GM23338 (cell line): Measurements from ENCODE around the gene TNFRSF8. TPM values are rescaled to one million over a fixed set of nuclear protein-coding genes. Genes with fewer than 3 reads are reported as not detected.

Source experiments
- ATAC-seq: fragments of 200-7000 bp; cut with Tn5 transposase; 3 replicates; pipeline ENCODE4 v1.9.1; 2020
- DNase-seq: peaks from one replicate; pipeline ENCODE4 v3.0.0-alpha.2; 2015; ENCODE audit warnings: low spot score
- H2AFZ ChIP-seq: fragments of 200-600 bp; sonication (generic); 2 replicates; pipeline ENCODE4 v1.8.0; 2016; ENCODE audit warnings: antibody characterized with exemption, mild to moderate bottlenecking, moderate library complexity
- H3F3A ChIP-seq: fragments of 200-600 bp; sonication (generic); replicated peaks from 2 replicates; pipeline ENCODE4 v1.8.0; 2017; ENCODE audit warnings: antibody characterized with exemption, mixed run types, low read depth
- H3K27ac ChIP-seq: fragments of 200-600 bp; sonication (generic); 2 replicates; pipeline ENCODE4 v1.6.1; 2016; ENCODE audit warnings: low read depth
- H3K27me3 ChIP-seq: fragments of 200-600 bp; sonication (generic); 2 replicates; pipeline ENCODE4 v1.8.0; 2016; ENCODE audit warnings: mild to moderate bottlenecking, mixed run types, moderate library complexity; ENCODE audit not compliant: insufficient read depth
- H3K36me3 ChIP-seq: fragments of 200-600 bp; sonication (generic); 2 replicates; pipeline ENCODE4 v1.8.0; 2016; ENCODE audit warnings: mild to moderate bottlenecking; ENCODE audit not compliant: insufficient read depth
- H3K4me1 ChIP-seq: fragments of 200-600 bp; sonication (generic); 2 replicates; pipeline ENCODE4 v1.8.0; 2016; ENCODE audit warnings: mild to moderate bottlenecking, moderate library complexity; ENCODE audit not compliant: insufficient read depth
- H3K4me2 ChIP-seq: fragments of 200-600 bp; sonication (generic); 2 replicates; pipeline ENCODE4 v1.7.1; 2017; ENCODE audit warnings: mixed run types
- H3K4me3 ChIP-seq: fragments of 200-600 bp; sonication (generic); 2 replicates; pipeline ENCODE4 v1.6.1; 2016; ENCODE audit warnings: mixed run types
- H3K79me2 ChIP-seq: fragments of 200-600 bp; sonication (generic); replicated peaks from 2 replicates; pipeline ENCODE4 v1.8.0; 2017; ENCODE audit warnings: mild to moderate bottlenecking; ENCODE audit not compliant: insufficient read depth
- H3K9me2 ChIP-seq: fragments of 200-600 bp; sonication (generic); 2 replicates; pipeline ENCODE4 v1.8.0; 2017; ENCODE audit not compliant: insufficient read depth
- H4K20me1 ChIP-seq: fragments of 200-600 bp; sonication (generic); replicated peaks from 2 replicates; pipeline ENCODE4 v1.8.0; 2017; ENCODE audit warnings: mild to moderate bottlenecking; ENCODE audit not compliant: insufficient read depth
- H3K27ac Mint-ChIP-seq: 2 replicates; pipeline ENCODE4 v1.8.0; 2020; ENCODE audit warnings: inconsistent platforms, mild to moderate bottlenecking, moderate library complexity, mixed read lengths
- H3K27me3 Mint-ChIP-seq: 3 replicates; pipeline ENCODE4 v1.8.0; 2022; ENCODE audit warnings: low read depth, mild to moderate bottlenecking, moderate library complexity, mixed read lengths, inconsistent platforms; ENCODE audit not compliant: insufficient read depth, poor library complexity
- H3K36me3 Mint-ChIP-seq: 3 replicates; pipeline ENCODE4 v1.8.0; 2021; ENCODE audit warnings: low read depth, mild to moderate bottlenecking, inconsistent platforms, moderate library complexity, mixed read lengths
- H3K4me1 Mint-ChIP-seq: 3 replicates; pipeline ENCODE4 v1.8.0; 2020; ENCODE audit warnings: mild to moderate bottlenecking, inconsistent platforms, mixed read lengths
- H3K4me3 Mint-ChIP-seq: 3 replicates; pipeline ENCODE4 v1.8.0; 2021; ENCODE audit warnings: moderate library complexity, mild to moderate bottlenecking, inconsistent platforms, mixed read lengths
- H3K9me3 Mint-ChIP-seq: 3 replicates; pipeline ENCODE4 v1.8.0; 2020; ENCODE audit warnings: moderate library complexity, mild to moderate bottlenecking, inconsistent platforms, mixed read lengths
- CREB1 ChIP-seq: fragments of 250-450 bp; sonication (Bioruptor Pico); IDR thresholded peaks from 2 replicates; pipeline ENCODE4 v1.5.0; 2020; ENCODE audit warnings: low read depth, mild to moderate bottlenecking, moderate library complexity
- CTCF ChIP-seq, 2 experiments: fragments of 200-600 bp in 1 of 2; sonication (generic) in 1 of 2; conservative IDR thresholded peaks; 2 replicates each; pipeline versions ENCODE4 v1.5.1 to v1.6.1; 2016 to 2017; ENCODE audit warnings: antibody characterized with exemption in 2 of 2, low read depth in 2 of 2, mild to moderate bottlenecking in 2 of 2, moderate library complexity in 1 of 2
- EZH2 ChIP-seq: fragments of 200-600 bp; sonication (generic); IDR thresholded peaks from one replicate; pipeline ENCODE4 v1.8.0; 2017; ENCODE audit warnings: antibody characterized with exemption, mild to moderate bottlenecking, low read depth; ENCODE audit not compliant: unreplicated experiment
- EZH2phosphoT487 ChIP-seq: fragments of 200-600 bp; sonication (generic); IDR thresholded peaks from one replicate; pipeline ENCODE4 v1.8.1; 2018; ENCODE audit warnings: antibody characterized with exemption; ENCODE audit not compliant: unreplicated experiment
- JUNB ChIP-seq: IDR thresholded peaks from one replicate; pipeline ENCODE4 v1.6.1; 2016; ENCODE audit warnings: antibody characterized with exemption; ENCODE audit not compliant: unreplicated experiment
- NANOG ChIP-seq: IDR thresholded peaks from 2 replicates; pipeline ENCODE4 v1.6.1; 2016; ENCODE audit warnings: antibody characterized with exemption, borderline replicate concordance
- POLR2AphosphoS5 ChIP-seq: IDR thresholded peaks from 2 replicates; pipeline ENCODE4 v1.6.1; 2016; ENCODE audit warnings: antibody characterized with exemption, low read depth
- REST ChIP-seq: IDR thresholded peaks from one replicate; pipeline ENCODE4 v1.6.1; 2018; ENCODE audit warnings: antibody characterized with exemption; ENCODE audit not compliant: unreplicated experiment
- STAT1 ChIP-seq: IDR thresholded peaks from one replicate; pipeline ENCODE4 v1.6.1; 2016; ENCODE audit warnings: antibody characterized with exemption; ENCODE audit not compliant: unreplicated experiment
- ZNF114 ChIP-seq: fragments of 250-450 bp; sonication (Bioruptor Pico); IDR thresholded peaks from 2 replicates; pipeline ENCODE4 v1.5.0; 2020; ENCODE audit warnings: mild to moderate bottlenecking, moderate library complexity
- ZNF331 ChIP-seq: fragments of 250-450 bp; sonication (Bioruptor Pico); IDR thresholded peaks from 2 replicates; pipeline ENCODE4 v1.5.0; 2020; ENCODE audit warnings: low read depth, mild to moderate bottlenecking, moderate library complexity
- polyA plus RNA-seq: library from polyadenylated mRNA; unstranded; fragments of >200 nt; fragmentation: Nextera tagmentation; extraction: Ambion mirVana; gene quantifications from 2 replicates; pipeline ENCODE4 v1.2.1, GENCODE V29; 2016
- total RNA-seq: library from RNA; depleted of rRNA; stranded (reverse); fragments of >200 nt; shearing (Covaris generic); gene quantifications from 2 replicates; pipeline ENCODE4 v1.2.3, GENCODE V29; 2014
- TF ChIP-seq, protein P1 (sequence below): IDR thresholded peaks from 2 replicates; pipeline ENCODE4 v1.6.1; 2016; ENCODE audit warnings: antibody characterized with exemption

Gene TNFRSF8
- total and polyA plus RNA-seq, 2 experiments from 2014 or later = 11.7 to 28.2 TPM

GRCh38 chr1:12067900-12068821 is 5.1 kb downstream of the TNFRSF8 start:
- Histone ChIP-seq H3K27me3 (peaks cover 10% of the 10 kb centered on the region), H2AFZ (no peak overlapping the region), H3K4me1 (peaks cover 55% of the 10 kb centered on the region), H3K27ac (peak overlapping the region; percentile 97), H3K9me2 (no peaks in the 10 kb centered on the region), H3F3A (peaks cover 21% of the 10 kb centered on the region), H4K20me1 (no peaks in the 10 kb centered on the region), H3K4me3 (peak overlapping the region; percentile 43; the same call in 1 of the 2 replicates), H3K36me3 (no peaks in the 10 kb centered on the region), H3K4me2 (peak overlapping the region; percentile 79), H3K79me2 (peaks cover 68% of the 10 kb centered on the region)
- Mint-ChIP-seq H3K27me3 (peaks cover 31% of the 10 kb centered on the region), H3K4me3 (peak overlapping the region; percentile 54), H3K36me3 (peaks cover 7% of the 10 kb centered on the region; the same call in 2 of the 3 replicates), H3K9me3 (no peaks in the 10 kb centered on the region), H3K4me1 (peaks cover 52% of the 10 kb centered on the region), H3K27ac (peak overlapping the region; percentile 80)
- ATAC-seq = peak; percentile 72
- peak; percentile 81 for DNase-seq
- TF ChIP-seq STAT1 (no peak), EZH2phosphoT487 (no peak)

- Mint-ChIP-seq H3K27ac (no peak overlapping the region), H3K36me3 (peaks cover 7% of the 10 kb centered on the region; the same call in 2 of the 3 replicates), H3K4me3 (no peak overlapping the region; the same call in 2 of the 3 replicates), H3K27me3 (peaks cover 23% of the 10 kb centered on the region), H3K9me3 (no peaks in the 10 kb centered on the region), H3K4me1 (peaks cover 42% of the 10 kb centered on the region)
- H3K36me3 ChIP-seq = 0 out of 2 replicates have a peak, but pooled peaks cover 3% of the 10 kb centered on the region
- peaks cover 21% of the 10 kb centered on the region for H3F3A ChIP-seq
- H4K20me1 ChIP-seq = no peaks in the 10 kb centered on the region
- H3K4me3 ChIP-seq = no peak overlapping the region
- no peaks in the 10 kb centered on the region for H3K9me2 ChIP-seq
- TF ChIP-seq ZNF331 (CRISPR knock-in tag) (no peak), POLR2AphosphoS5 (no peak), NANOG (no peak), CTCF (conservative IDR thresholded peaks at IDR 0.05; ENCODE audit: low read depth in 2 of 2) (no peak), CREB1 (CRISPR knock-in tag) (no peak), JUNB (no peak), REST (no peak), ZNF114 (CRISPR knock-in tag) (no peak), EZH2 (no peak), STAT1 (no peak), EZH2phosphoT487 (no peak)
- TF ChIP-seq, protein P1, sequence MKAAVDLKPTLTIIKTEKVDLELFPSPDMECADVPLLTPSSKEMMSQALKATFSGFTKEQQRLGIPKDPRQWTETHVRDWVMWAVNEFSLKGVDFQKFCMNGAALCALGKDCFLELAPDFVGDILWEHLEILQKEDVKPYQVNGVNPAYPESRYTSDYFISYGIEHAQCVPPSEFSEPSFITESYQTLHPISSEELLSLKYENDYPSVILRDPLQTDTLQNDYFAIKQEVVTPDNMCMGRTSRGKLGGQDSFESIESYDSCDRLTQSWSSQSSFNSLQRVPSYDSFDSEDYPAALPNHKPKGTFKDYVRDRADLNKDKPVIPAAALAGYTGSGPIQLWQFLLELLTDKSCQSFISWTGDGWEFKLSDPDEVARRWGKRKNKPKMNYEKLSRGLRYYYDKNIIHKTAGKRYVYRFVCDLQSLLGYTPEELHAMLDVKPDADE = no peak
- peak overlapping the region; percentile 55; the same call in 1 of the 2 replicates for H3K27ac ChIP-seq
- DNase-seq (no peak), ATAC-seq (no peak)
- peak overlapping the region; percentile 62 for H3K4me2 ChIP-seq
- no peak overlapping the region for H2AFZ ChIP-seq
- peaks cover 70% of the 10 kb centered on the region for H3K79me2 ChIP-seq
- H3K27me3 ChIP-seq = no peaks in the 10 kb centered on the region
- peaks cover 49% of the 10 kb centered on the region for H3K4me1 ChIP-seq
Observed at GRCh38 chr1:12069623-12070244, 6.6 kb downstream of the TNFRSF8 start.
